H1 (cell line): ENCODE measurements around the gene NUP85. TPM values are rescaled to one million over a fixed set of nuclear protein-coding genes. Genes with fewer than 3 reads are reported as not detected.

ENCODE experiments used
- CTCF ChIA-PET: fragments of 300-600 bp; sonication (Branson Sonifier 250); formaldehyde crosslinking; loops from one replicate; lab custom pipeline; 2021; ENCODE audit not compliant: partially characterized antibody; lab: Charles Lee
- POLR2A ChIA-PET: fragments of 300-600 bp; sonication (Branson Sonifier 250); formaldehyde crosslinking; loops from one replicate; lab custom pipeline; 2021; ENCODE audit warnings: inconsistent platforms; ENCODE audit not compliant: partially characterized antibody; lab: Charles Lee
- DNase-seq, 2 experiments: peaks; one replicate each; pipeline versions ENCODE4 v3.0.0 to v3.0.0-alpha.2; 2010 to 2022; ENCODE audit warnings: low spot score in 2 of 2, low read depth in 1 of 2, mixed read lengths in 1 of 2
- FAIRE-seq: peaks from 2 replicates; lab custom pipeline; 2011; peaks lifted over from hg19 to GRCh38; lab: Jason Lieb, UNC
- H2AFZ ChIP-seq: 2 replicates; pipeline ENCODE4 v1.8.1; 2012; ENCODE audit warnings: low read length, inconsistent platforms
- H2AK5ac ChIP-seq: 2 replicates; pipeline ENCODE4 v1.6.1; 2013; ENCODE audit warnings: low read depth, low read length
- H2BK120ac ChIP-seq: replicated peaks from 2 replicates; pipeline ENCODE3; 2013; ENCODE audit warnings: low read depth, low read length, inconsistent platforms
- H2BK12ac ChIP-seq: 2 replicates; pipeline ENCODE4 v1.6.1; 2013; ENCODE audit warnings: low read depth, low read length
- H2BK15ac ChIP-seq: 2 replicates; pipeline ENCODE4 v1.6.1; 2013; ENCODE audit warnings: low read length
- H2BK20ac ChIP-seq: 2 replicates; pipeline ENCODE4 v1.6.1; 2013; ENCODE audit warnings: low read length
- H2BK5ac ChIP-seq: 2 replicates; pipeline ENCODE4 v1.6.1; 2013; ENCODE audit warnings: low read depth, low read length
- H3K14ac ChIP-seq: 2 replicates; pipeline ENCODE4 v1.6.1; 2013; ENCODE audit warnings: inconsistent platforms; ENCODE audit not compliant: insufficient read length
- H3K18ac ChIP-seq: 2 replicates; pipeline ENCODE4 v1.6.1; 2013; ENCODE audit warnings: low read length; ENCODE audit errors: extremely low read depth
- H3K23ac ChIP-seq: 2 replicates; pipeline ENCODE4 v1.6.1; 2013; ENCODE audit warnings: inconsistent platforms; ENCODE audit not compliant: insufficient read length
- H3K23me2 ChIP-seq: 2 replicates; pipeline ENCODE4 v1.6.1; 2013; ENCODE audit warnings: low read depth, low read length
- H3K27ac ChIP-seq: 2 replicates; pipeline ENCODE4 v1.6.1; 2011; ENCODE audit warnings: low read depth, low read length, inconsistent platforms
- H3K27me3 ChIP-seq, 4 experiments: replicated peaks in 1 of 4; 1 replicate in 1 of 4; 2 replicates in 3 of 4; pipeline versions ENCODE4 v1.6.1 to v1.8.1; 2011 to 2013; ENCODE audit warnings: low read length in 3 of 4, mild to moderate bottlenecking in 3 of 4, inconsistent platforms in 2 of 4, mixed read lengths in 2 of 4, moderate library complexity in 1 of 4; ENCODE audit not compliant: control insufficient read depth in 3 of 4, insufficient read depth in 3 of 4; ENCODE audit errors: extremely low read depth in 1 of 4
- H3K36me3 ChIP-seq, 4 experiments: 2 replicates each; pipeline versions ENCODE4 v1.6.1 to v1.8.1; 2011 to 2013; ENCODE audit warnings: mild to moderate bottlenecking in 4 of 4, low read length in 3 of 4, moderate library complexity in 2 of 4, control low read depth in 1 of 4, inconsistent platforms in 1 of 4; ENCODE audit not compliant: insufficient read depth in 4 of 4, control insufficient read depth in 2 of 4
- H3K4ac ChIP-seq: replicated peaks from 2 replicates; pipeline ENCODE3; 2013; ENCODE audit warnings: low read length, low read depth, mixed read lengths, inconsistent platforms; ENCODE audit not compliant: insufficient read length
- H3K4me1 ChIP-seq, 4 experiments: replicated peaks in 1 of 4; 1 replicate in 1 of 4; 2 replicates in 3 of 4; pipeline versions ENCODE4 v1.6.1 to v1.8.1; 2011 to 2013; ENCODE audit warnings: low read length in 3 of 4, inconsistent platforms in 2 of 4, mixed read lengths in 1 of 4; ENCODE audit not compliant: insufficient read depth in 4 of 4, control insufficient read depth in 3 of 4
- H3K4me2 ChIP-seq, 2 experiments: 2 replicates each; pipeline versions ENCODE4 v1.6.1 to v1.8.1; 2011 to 2013; ENCODE audit warnings: low read depth in 2 of 2, low read length in 2 of 2, control low read depth in 1 of 2, inconsistent platforms in 1 of 2, mild to moderate bottlenecking in 1 of 2; ENCODE audit not compliant: insufficient read depth in 1 of 2
- H3K4me3 ChIP-seq, 4 experiments: fragments of 200-600, 300-600 bp in 1 of 4; sonication (generic), shearing (Covaris generic), sonication (Bioruptor Twin) in 1 of 4; 2 replicates each; pipeline versions ENCODE4 v1.5.1 to v1.8.1; 2011 to 2016; ENCODE audit warnings: low read length in 4 of 4, low read depth in 3 of 4, control low read depth in 2 of 4, inconsistent platforms in 2 of 4, mild to moderate bottlenecking in 2 of 4, mixed read lengths in 1 of 4, moderate library complexity in 1 of 4; ENCODE audit not compliant: insufficient read depth in 2 of 4; ENCODE audit errors: extremely low read depth in 1 of 4
- H3K56ac ChIP-seq: replicated peaks from 2 replicates; pipeline ENCODE3; 2013; ENCODE audit warnings: low read depth, mild to moderate bottlenecking, mixed read lengths, low read length, inconsistent platforms; ENCODE audit not compliant: insufficient read length
- H3K79me1 ChIP-seq: 2 replicates; pipeline ENCODE4 v1.6.1; 2013; ENCODE audit warnings: low read depth, low read length, control low read depth
- H3K79me2 ChIP-seq, 2 experiments: 2 replicates each; pipeline versions ENCODE4 v1.6.1 to v1.8.1; 2012 to 2013; ENCODE audit warnings: low read length in 2 of 2, mild to moderate bottlenecking in 2 of 2, inconsistent platforms in 1 of 2; ENCODE audit not compliant: insufficient read depth in 2 of 2, control insufficient read depth in 1 of 2
- H3K9ac ChIP-seq, 4 experiments: replicated peaks in 1 of 4; 1 replicate in 1 of 4; 2 replicates in 3 of 4; pipeline versions ENCODE4 v1.6.1 to v1.8.1; 2011 to 2013; ENCODE audit warnings: low read depth in 3 of 4, low read length in 3 of 4, control low read depth in 2 of 4, mild to moderate bottlenecking in 2 of 4, moderate library complexity in 2 of 4, inconsistent platforms in 1 of 4; ENCODE audit errors: extremely low read depth in 1 of 4
- H3K9me3 ChIP-seq, 2 experiments: 2 replicates each; pipeline versions ENCODE4 v1.6.1 to v1.8.1; 2012 to 2013; ENCODE audit warnings: mild to moderate bottlenecking in 2 of 2, moderate library complexity in 2 of 2, control low read depth in 1 of 2, inconsistent platforms in 1 of 2, low read depth in 1 of 2, low read length in 1 of 2, mixed read lengths in 1 of 2; ENCODE audit not compliant: insufficient read depth in 2 of 2
- H4K20me1 ChIP-seq, 2 experiments: replicated peaks in 1 of 2; 2 replicates each; pipeline versions ENCODE3 to v1.8.1; 2011 to 2013; ENCODE audit warnings: inconsistent platforms in 2 of 2, low read length in 2 of 2, mild to moderate bottlenecking in 1 of 2; ENCODE audit not compliant: insufficient read depth in 2 of 2, control insufficient read depth in 1 of 2
- H4K5ac ChIP-seq: 2 replicates; pipeline ENCODE4 v1.6.1; 2013; ENCODE audit warnings: low read length, low read depth, mixed read lengths, inconsistent platforms; ENCODE audit not compliant: insufficient read length
- H4K8ac ChIP-seq: 2 replicates; pipeline ENCODE4 v1.8.0; 2013; ENCODE audit warnings: mild to moderate bottlenecking, moderate library complexity, low read length, inconsistent platforms; ENCODE audit not compliant: insufficient read depth; ENCODE audit errors: extremely low read depth
- H4K91ac ChIP-seq: replicated peaks from 2 replicates; pipeline ENCODE3; 2013; ENCODE audit warnings: low read length, mixed read lengths, inconsistent platforms; ENCODE audit not compliant: insufficient read length
- CBX8 ChIP-seq: fragments of 300-800, 300-1000 bp; sonication (generic); IDR thresholded peaks from 2 replicates; pipeline ENCODE4 v1.7.1; 2016; ENCODE audit warnings: low read depth, low read length, borderline replicate concordance
- CEBPB ChIP-seq: IDR thresholded peaks from 2 replicates; pipeline ENCODE4 v1.6.1; 2012; ENCODE audit warnings: low read depth, low read length
- CTCF ChIP-seq, 3 experiments: IDR thresholded peaks; 1 replicate in 2 of 3; 2 replicates in 1 of 3; pipeline versions ENCODE4 v1.5.1 to v1.6.1; 2011; ENCODE audit warnings: low read length in 3 of 3, mild to moderate bottlenecking in 3 of 3, inconsistent platforms in 2 of 3, low read depth in 1 of 3, moderate library complexity in 1 of 3; ENCODE audit not compliant: insufficient read depth in 1 of 3; ENCODE audit errors: control extremely low read depth in 1 of 3
- EGR1 ChIP-seq: IDR thresholded peaks from 2 replicates; pipeline ENCODE4 v1.6.1; 2011; ENCODE audit warnings: low read depth, low read length, borderline replicate concordance
- HDAC2 ChIP-seq, 2 experiments: fragments of 300-600 bp in 1 of 2; sonication (generic) in 1 of 2; IDR thresholded peaks; 2 replicates each; pipeline ENCODE4 v1.6.1; 2011 to 2012; ENCODE audit warnings: low read depth in 2 of 2, low read length in 2 of 2, mild to moderate bottlenecking in 2 of 2, moderate library complexity in 2 of 2, borderline replicate concordance in 1 of 2, inconsistent platforms in 1 of 2
- KDM5A ChIP-seq: fragments of 200-600 bp; IDR thresholded peaks from 2 replicates; pipeline ENCODE4 v1.7.1; 2012; ENCODE audit warnings: mild to moderate bottlenecking, low read length, inconsistent platforms, mixed read lengths
- RNF2 ChIP-seq: fragments of 200-900, 300-1000 bp; sonication (generic); IDR thresholded peaks from 2 replicates; pipeline ENCODE4 v1.7.1; 2016; ENCODE audit warnings: borderline replicate concordance, low read depth, mild to moderate bottlenecking, antibody characterized with exemption, low read length; ENCODE audit not compliant: poor library complexity, severe bottlenecking; ENCODE audit errors: missing control alignments
- SIN3A ChIP-seq, 2 experiments: IDR thresholded peaks in 1 of 2; conservative IDR thresholded peaks in 1 of 2; 2 replicates each; pipeline ENCODE4 v1.6.1; 2011 to 2012; ENCODE audit warnings: low read length in 2 of 2, improper control_type of control experiment in 1 of 2, low read depth in 1 of 2, mild to moderate bottlenecking in 1 of 2
- SIRT6 ChIP-seq: IDR thresholded peaks from one replicate; pipeline ENCODE4 v1.7.1; 2012; ENCODE audit warnings: low read length, inconsistent platforms
- SP1 ChIP-seq: IDR thresholded peaks from 2 replicates; pipeline ENCODE4 v1.6.1; 2011; ENCODE audit warnings: low read depth, low read length
- WGBS, 2 experiments: shearing (Covaris generic) in 1 of 2; methylation state at CpG; one replicate each; pipeline versions ENCODE4 v1.1.6 to v1.1.7; 2013 to 2015; ENCODE audit warnings: low lambda C conversion rate in 2 of 2, mixed read lengths in 2 of 2, inconsistent platforms in 1 of 2, low coverage in 1 of 2, missing lambda C conversion rate in 1 of 2; ENCODE audit not compliant: insufficient replicate concordance in 2 of 2, insufficient coverage in 1 of 2, insufficient read length in 1 of 2; ENCODE audit errors: extremely low coverage in 1 of 2, missing lambda C conversion rate in 1 of 2; 5-methylcytosine and 5-hydroxymethylcytosine counted together
- polyA plus RNA-seq, 7 experiments: library from polyadenylated mRNA; depleted of rRNA in 3 of 7; stranded (reverse) in 5 of 7; unstranded in 2 of 7; fragments of >200 nt in 5 of 7; fragments of 200-250 nt in 2 of 7; gene quantifications; 1 replicate in 5 of 7; 2 replicates in 1 of 7; 4 replicates in 1 of 7; pipeline versions ENCODE4 v1.2.1 to v1.2.3, GENCODE V29; 2011 to 2013; ENCODE audit warnings: missing spikeins in 2 of 7, mixed read lengths in 2 of 7
- total RNA-seq: library from RNA; stranded (reverse); fragmentation: NEBNext Ultra II Directional; extraction: Animal tissue kit (Norgen Biotek cat#: 25700); gene quantifications from 2 replicates; pipeline ENCODE4 v1.2.1, GENCODE V29; 2021

NUP85 gene
- total and polyA plus RNA-seq, 2 of the 8 experiments (the other 6 are each of a cell fraction or from before 2014, with no cell fraction given) = 98.5 to 154 TPM

DNA sequence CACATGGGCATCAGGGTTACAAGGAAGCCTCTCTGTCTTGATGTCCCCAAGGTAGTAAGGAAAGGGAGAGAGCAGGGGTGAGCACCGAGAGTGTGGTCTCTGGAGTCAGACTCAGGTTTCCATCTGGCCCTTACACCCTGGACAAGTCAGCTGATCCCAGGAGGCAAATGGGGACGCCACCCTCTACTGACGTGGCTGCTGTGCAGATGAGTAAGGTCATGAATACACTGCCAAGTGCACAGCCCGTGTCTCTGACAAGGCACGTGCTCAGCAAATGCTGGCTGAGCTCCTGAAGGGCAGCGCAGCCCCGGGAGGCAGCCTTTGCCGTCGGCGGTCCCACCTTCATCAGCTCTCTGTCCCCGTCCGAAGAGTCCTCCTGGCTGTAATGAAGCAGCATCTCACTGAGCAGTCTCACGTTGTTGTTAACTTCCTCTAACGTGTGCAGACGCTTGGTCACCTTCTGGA is 36.5 kb downstream of the NUP85 start:
- Histone ChIP-seq H3K79me2 (no peaks in the 10 kb centered on the region), H3K4me1 (peaks cover 0 to 4% (median 0%) of the 10 kb centered on the region in 4 experiments; a peak in 3 of 7 replicates), H3K23me2 (no peaks in the 10 kb centered on the region), H3K23ac (no peak overlapping the region), H3K9ac (no peak overlapping the region), H3K27me3 (no peaks in the 10 kb centered on the region), H4K8ac (no peak overlapping the region), H4K91ac (no peak overlapping the region), H2BK12ac (no peak overlapping the region), H3K4me3 (no peak overlapping the region), H3K56ac (no peak overlapping the region), H2BK20ac (no peak overlapping the region), H2BK15ac (no peak overlapping the region), H3K18ac (no peak overlapping the region), H3K4me2 (no peak overlapping the region), H2BK5ac (no peak overlapping the region), H3K27ac (no peak overlapping the region), H2AFZ (no peak overlapping the region), H3K14ac (no peak overlapping the region), H3K36me3 (peaks cover 27 to 66% (median 56%) of the 10 kb centered on the region in 4 experiments), H4K5ac (no peak overlapping the region), H2AK5ac (no peak overlapping the region), H3K79me1 (no peaks in the 10 kb centered on the region), H3K4ac (no peak overlapping the region), H4K20me1 (peaks cover 14 to 28% of the 10 kb centered on the region in 2 experiments), H2BK120ac (no peak overlapping the region), H3K9me3 (no peaks in the 10 kb centered on the region)
- CTCF ChIA-PET = interaction anchor here (1.0 to 16.5 kb wide), 15 partner anchors 7 to 186 kb away, joined by 3 to 369 read pairs (median 14); partner anchors contain the start of genes GGA3, MIF4GD, MRPS7 and SLC25A19
- POLR2A ChIA-PET = interaction anchor here (0.6 to 6.3 kb wide), 4 partner anchors 9 to 28 kb away, joined by 4 to 53 read pairs (median 10); partner anchors contain the start of genes GGA3, MIF4GD and MRPS7
- DNase-seq (no peak), FAIRE-seq (no peak)
- WGBS, 2 experiments = 93% methylated on average over 15 of the region's 15 CpGs; no CpG with 5 or more reads in 1 of the 2 experiments
- TF ChIP-seq RNF2 (no peak), SP1 (no peak), CEBPB (no peak), SIRT6 (no peak), SIN3A (conservative IDR thresholded peaks at IDR 0.05 in 1 of 2, IDR thresholded peaks at IDR 0.05 in 1 of 2; ENCODE audit: low read depth in 1 of 2, low read length in 2 of 2) (no peak), CBX8 (no peak), KDM5A (no peak), HDAC2 (IDR thresholded peaks at IDR 0.05; ENCODE audit: borderline replicate concordance in 1 of 2, low read depth in 2 of 2, low read length in 2 of 2) (no peak), EGR1 (no peak), CTCF (IDR thresholded peaks at IDR 0.05; ENCODE audit: control extremely low read depth in 1 of 3, insufficient read depth in 1 of 3, low read depth in 1 of 3, low read length in 3 of 3) (no peak)
